Neuron (in vitro differentiated cells): ENCODE results near the gene NR2F2.

Experiments
- H2AFZ ChIP-seq: one replicate; pipeline ENCODE4 v1.6.1; 2013; ENCODE audit warnings: low read depth, mild to moderate bottlenecking, inconsistent platforms, low read length, moderate library complexity
- H3K27me3 ChIP-seq: one replicate; pipeline ENCODE4 v1.6.1; 2013; ENCODE audit warnings: low read length; ENCODE audit not compliant: insufficient read depth
- H3K36me3 ChIP-seq: one replicate; pipeline ENCODE4 v1.6.1; 2013; ENCODE audit warnings: low read length; ENCODE audit not compliant: insufficient read depth
- H3K4me1 ChIP-seq: one replicate; pipeline ENCODE4 v1.6.1; 2013; ENCODE audit warnings: low read length; ENCODE audit not compliant: insufficient read depth
- H3K4me3 ChIP-seq: 2 replicates; pipeline ENCODE4 v1.5.1; 2013; ENCODE audit warnings: mild to moderate bottlenecking, low read length, moderate library complexity
- H3K9me3 ChIP-seq: one replicate; pipeline ENCODE4 v1.6.1; 2013; ENCODE audit warnings: low read length

The NR2F2 gene

DNA sequence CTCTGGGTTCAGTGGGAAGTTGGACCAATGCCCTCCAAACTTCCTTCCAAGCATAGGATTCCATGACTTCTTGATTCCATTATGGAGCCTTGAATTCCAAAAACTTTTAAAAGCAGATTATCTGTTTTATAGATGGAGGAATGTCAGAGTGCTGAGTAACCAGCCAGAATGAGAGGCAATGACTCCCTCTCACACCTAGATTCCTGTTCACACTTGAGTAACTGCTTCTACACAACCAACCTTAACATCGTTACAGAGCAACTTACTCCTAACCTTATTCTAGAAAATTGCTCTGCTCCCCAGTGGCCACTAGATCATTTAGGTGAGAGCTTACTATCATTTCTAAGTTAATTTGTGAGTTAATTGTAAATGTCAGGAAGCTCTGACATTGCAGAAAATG is 24.2 kb upstream of the NR2F2 start:
- H3K36me3 ChIP-seq: peaks cover 6% of the 10 kb centered on the region
- H3K9me3 ChIP-seq: no peaks in the 10 kb centered on the region
- no peak overlapping the region for H2AFZ ChIP-seq
- no peak overlapping the region for H3K4me3 ChIP-seq
- H3K4me1 ChIP-seq: peaks cover under 1% of the 10 kb centered on the region
- H3K27me3 ChIP-seq: no peaks in the 10 kb centered on the region

DNA sequence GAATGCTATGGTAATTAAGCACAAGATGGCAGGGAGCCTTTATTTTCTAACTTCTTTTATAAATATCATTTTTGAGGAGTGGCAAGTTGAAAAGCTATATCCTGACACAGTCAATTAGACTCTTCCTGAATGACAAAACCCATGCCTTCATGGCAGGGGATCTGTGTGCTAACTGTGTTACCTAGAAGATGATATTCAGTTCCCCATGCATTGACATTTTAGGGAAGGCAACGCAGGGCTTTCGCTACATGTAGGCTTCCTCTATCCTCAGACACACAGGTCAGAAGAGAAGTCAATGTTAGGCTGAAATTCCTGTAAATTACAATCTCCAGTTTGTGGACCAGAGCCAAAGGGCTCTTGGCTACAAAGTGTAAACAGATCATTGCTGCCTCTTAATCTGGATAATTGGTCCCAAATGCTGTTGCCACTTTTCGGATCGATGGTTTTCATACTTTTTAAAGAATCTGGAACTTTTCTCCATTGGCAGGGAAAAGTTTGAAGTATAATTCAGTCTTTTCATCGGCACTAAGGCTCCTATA is 22.6 kb upstream of the NR2F2 start:
- H2AFZ ChIP-seq: no peak overlapping the region
- peaks cover 14% of the 10 kb centered on the region for H3K4me1 ChIP-seq
- no peaks in the 10 kb centered on the region for H3K9me3 ChIP-seq
- H3K36me3 ChIP-seq: peaks cover 6% of the 10 kb centered on the region
- H3K27me3 ChIP-seq: no peaks in the 10 kb centered on the region
- no peak overlapping the region for H3K4me3 ChIP-seq

DNA sequence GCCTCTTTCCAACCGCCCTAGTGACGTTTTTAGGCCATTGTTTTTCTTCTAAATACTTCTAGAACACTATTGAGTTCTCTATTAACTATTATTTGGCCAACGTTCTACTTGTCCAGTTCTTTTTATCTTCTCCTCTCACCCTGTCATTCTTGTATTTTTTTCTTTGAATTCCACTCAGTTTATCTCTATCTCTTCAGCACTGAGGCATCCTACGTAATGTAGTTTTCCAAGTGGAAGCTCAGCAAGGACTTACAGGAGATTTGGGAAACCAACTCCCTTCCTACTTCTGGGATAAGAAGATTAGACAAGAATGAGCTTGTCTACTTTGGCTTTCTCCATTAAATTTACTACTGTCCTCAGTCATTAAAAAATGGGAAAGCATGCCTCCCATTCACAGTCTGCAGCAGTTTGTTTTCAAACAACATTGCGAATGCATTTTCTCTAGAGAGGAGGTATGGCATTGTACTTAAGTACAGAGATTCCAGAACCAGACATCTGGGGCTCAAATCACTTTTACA is 21.3 kb upstream of the NR2F2 start:
- no peaks in the 10 kb centered on the region for H3K27me3 ChIP-seq
- H2AFZ ChIP-seq: no peak overlapping the region
- H3K9me3 ChIP-seq: no peaks in the 10 kb centered on the region
- peaks cover 6% of the 10 kb centered on the region for H3K36me3 ChIP-seq
- no peak overlapping the region for H3K4me3 ChIP-seq
- H3K4me1 ChIP-seq: peaks cover 14% of the 10 kb centered on the region

DNA sequence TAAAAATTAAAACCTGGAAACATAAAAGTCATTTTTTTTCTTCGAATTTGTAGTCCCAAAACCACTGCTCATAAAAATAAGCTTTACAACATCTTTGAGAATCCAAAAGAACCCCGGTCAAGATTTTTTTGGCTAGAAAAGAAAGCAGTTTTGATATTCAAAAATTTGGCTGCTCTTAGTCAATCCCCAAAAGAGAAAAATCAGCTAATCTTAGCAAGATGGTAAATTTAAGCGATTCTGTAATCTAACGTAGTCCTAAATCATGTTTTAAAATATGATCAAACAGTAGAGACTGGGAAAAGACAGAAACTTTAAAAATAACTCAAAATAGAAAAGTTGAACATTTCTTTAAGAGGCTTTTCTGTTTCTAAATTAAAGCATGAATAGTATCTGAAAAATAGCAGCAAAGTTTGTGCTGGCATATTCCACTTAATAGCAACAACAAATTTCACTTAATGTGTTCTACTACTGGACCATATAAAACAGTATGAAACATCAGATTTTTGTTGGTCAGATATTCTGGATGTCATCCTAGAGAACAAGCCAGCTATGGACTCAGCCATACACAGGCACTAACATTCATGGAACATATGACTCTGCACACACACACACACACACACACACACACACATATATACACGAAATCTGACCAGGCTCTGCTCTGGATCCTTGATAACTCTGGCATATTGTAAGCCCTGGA is 19.1 kb upstream of the NR2F2 start:
- H2AFZ ChIP-seq: no peak overlapping the region
- H3K27me3 ChIP-seq: no peaks in the 10 kb centered on the region
- H3K4me1 ChIP-seq: peaks cover 14% of the 10 kb centered on the region
- H3K9me3 ChIP-seq: no peaks in the 10 kb centered on the region
- peak overlapping the region; percentile 19 for H3K4me3 ChIP-seq
- peaks cover 8% of the 10 kb centered on the region for H3K36me3 ChIP-seq

DNA sequence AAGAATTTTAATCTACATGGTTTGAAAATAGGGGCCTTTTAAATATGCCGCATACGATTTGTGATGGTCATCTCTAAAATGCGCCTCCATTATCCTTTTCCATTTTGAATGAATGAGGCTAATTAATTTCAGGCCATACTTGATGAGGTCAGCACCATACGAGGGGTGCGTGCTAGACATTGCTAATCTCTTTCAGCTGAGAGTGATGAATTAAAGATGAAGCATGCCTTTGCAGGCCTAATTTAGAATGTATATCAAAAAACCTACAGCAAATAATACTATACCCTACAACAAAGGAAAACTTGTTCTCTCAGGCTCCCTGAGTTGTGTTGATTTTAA is 18.6 kb upstream of the NR2F2 start:
- Histone ChIP-seq H3K27me3 (no peaks in the 10 kb centered on the region), H3K4me1 (peaks cover 14% of the 10 kb centered on the region), H3K36me3 (peaks cover 8% of the 10 kb centered on the region), H3K4me3 (peak overlapping the region; percentile 19), H3K9me3 (no peaks in the 10 kb centered on the region), H2AFZ (no peak overlapping the region)

DNA sequence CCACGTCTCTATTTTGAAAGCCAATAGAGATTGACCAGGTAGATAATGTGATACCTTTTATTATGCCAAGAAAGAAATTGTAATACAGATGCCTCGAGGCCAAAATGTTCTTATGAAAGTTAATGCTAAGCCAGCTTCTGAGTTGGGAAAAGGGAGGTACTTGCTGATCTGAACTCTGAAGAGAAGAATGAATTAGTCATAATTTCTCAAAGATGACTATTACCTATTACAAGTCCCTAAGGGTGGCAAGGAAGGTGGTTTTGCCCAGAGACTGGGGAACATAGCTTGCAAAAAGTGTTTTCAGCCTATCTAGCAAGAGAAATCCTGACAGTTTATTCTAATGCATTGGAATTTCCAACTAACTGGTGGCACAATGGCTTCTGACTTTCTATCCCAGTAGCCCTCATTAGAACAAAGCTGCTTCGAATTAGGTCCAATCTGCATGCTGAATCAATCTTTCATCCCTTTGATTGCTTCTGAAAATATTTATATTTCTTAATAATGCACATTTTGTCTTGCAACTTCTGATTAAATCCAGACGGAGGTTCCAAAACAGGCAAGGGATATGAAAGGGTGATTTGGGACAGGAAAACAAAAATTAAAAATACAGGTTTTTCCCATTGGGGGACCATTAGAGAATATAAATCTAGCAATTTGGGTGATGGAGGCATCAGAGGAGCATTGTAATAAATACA is 17.7 kb upstream of the NR2F2 start:
- Histone ChIP-seq H3K4me1 (peaks cover 16% of the 10 kb centered on the region), H3K36me3 (peaks cover 8% of the 10 kb centered on the region), H2AFZ (no peak overlapping the region), H3K27me3 (no peaks in the 10 kb centered on the region), H3K4me3 (no peak overlapping the region), H3K9me3 (no peaks in the 10 kb centered on the region)

DNA sequence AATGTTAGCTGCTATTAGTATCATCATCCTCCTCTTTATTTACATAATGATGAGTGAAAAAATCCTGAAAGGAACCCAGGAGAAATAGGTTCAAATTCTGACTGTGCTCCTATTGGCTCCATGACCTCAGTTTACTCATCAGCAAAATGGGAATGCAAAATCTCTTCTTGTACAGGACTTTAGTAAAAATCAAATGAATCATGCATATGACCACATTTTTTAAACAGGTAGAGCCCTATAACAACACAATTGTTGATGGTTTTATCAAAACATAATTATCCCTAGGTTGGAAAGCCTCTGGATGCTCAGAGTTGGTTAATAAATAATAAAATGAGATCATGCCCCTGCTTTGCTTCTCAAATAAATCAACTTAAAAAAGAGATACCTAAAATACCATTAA is 16.0 kb upstream of the NR2F2 start:
- no peak overlapping the region for H2AFZ ChIP-seq
- H3K27me3 ChIP-seq: no peaks in the 10 kb centered on the region
- H3K9me3 ChIP-seq: no peaks in the 10 kb centered on the region
- H3K36me3 ChIP-seq: peaks cover 5% of the 10 kb centered on the region
- no peak overlapping the region for H3K4me3 ChIP-seq
- peaks cover 22% of the 10 kb centered on the region for H3K4me1 ChIP-seq

DNA sequence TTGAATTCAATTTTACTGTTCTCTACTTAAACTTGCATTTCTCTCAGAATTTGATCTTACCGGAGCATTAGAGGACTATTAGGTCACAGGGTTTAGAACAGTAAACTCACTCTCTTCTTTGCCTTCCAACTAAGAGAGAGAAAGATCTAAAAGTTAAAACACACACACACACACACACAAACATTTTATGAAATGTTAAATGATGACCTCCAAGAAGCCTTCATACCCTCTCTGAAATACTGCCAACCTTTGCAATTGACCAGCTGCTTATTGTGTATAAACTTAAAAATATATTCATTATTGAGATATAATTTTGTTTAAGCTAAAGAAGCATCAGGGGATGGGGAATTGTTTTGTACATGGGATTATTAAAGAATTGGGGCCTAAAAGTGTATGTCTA is 15.5 kb upstream of the NR2F2 start:
- H2AFZ ChIP-seq: no peak overlapping the region
- H3K36me3 ChIP-seq: peaks cover 5% of the 10 kb centered on the region
- no peak overlapping the region for H3K4me3 ChIP-seq
- no peaks in the 10 kb centered on the region for H3K9me3 ChIP-seq
- H3K27me3 ChIP-seq: no peaks in the 10 kb centered on the region
- H3K4me1 ChIP-seq: peaks cover 26% of the 10 kb centered on the region

DNA sequence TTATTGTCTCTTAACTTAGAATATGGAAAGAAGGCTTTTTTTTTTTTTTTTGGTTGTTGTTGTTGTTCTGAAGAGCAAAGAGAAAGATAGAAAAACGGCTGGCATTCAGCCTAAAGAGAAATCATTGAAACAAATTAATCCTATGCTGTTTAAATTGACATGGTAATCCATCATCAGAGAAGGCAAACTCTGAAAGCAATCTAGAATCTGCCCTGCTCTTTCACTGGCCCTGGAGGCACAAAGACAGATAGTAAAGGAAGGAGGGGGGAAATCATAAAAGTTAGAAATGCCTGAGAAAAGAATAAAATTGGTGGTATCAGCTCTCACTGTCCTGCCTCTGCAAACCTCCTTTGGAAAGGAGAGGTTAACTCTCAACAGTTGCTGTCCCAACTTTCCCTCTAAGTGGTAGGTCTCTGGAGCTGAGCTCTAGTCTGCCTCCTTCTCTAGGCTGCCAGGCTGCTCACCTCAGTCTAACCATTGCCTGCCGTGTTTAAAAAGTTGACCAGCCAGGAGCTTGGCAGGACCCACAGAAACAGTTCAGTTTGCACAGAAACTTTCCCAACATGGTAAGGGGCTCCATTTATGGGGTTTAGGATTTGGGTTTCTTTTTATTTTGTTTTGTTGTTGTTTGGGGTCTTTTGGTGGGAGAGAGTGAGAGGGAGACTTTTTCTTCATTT is 13.4 kb upstream of the NR2F2 start:
- no peak overlapping the region for H2AFZ ChIP-seq
- H3K27me3 ChIP-seq: no peaks in the 10 kb centered on the region

DNA sequence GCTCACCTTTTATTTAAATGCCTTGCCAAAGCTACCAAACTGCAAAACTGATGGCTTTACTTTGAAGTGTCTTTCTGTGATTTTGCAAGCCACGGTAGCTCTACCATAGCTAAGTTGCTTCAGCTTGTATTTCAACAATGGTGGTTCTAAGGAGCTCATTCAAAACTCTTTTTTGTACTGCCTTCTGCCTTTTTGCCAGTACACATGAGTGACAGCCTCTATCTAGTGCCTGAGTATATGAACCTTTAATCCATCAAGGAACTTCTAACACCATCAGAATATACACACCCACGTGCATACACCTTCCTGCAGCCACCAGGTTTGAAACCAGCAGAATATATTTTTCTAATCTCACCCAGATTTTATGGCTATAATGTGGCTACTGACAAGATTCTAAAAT is 10.4 kb upstream of the NR2F2 start:
- Histone ChIP-seq H3K9me3 (peaks cover 6% of the 10 kb centered on the region), H2AFZ (no peak overlapping the region), H3K4me3 (no peak overlapping the region), H3K36me3 (peaks cover 11% of the 10 kb centered on the region), H3K4me1 (peaks cover 38% of the 10 kb centered on the region), H3K27me3 (no peaks in the 10 kb centered on the region)

More for the DNA sequence above, 13.4 kb upstream of the NR2F2 start:
- Histone ChIP-seq H3K9me3 (peaks cover 2% of the 10 kb centered on the region), H3K36me3 (peaks cover 12% of the 10 kb centered on the region), H3K4me3 (no peak overlapping the region), H3K4me1 (peaks cover 23% of the 10 kb centered on the region)

DNA sequence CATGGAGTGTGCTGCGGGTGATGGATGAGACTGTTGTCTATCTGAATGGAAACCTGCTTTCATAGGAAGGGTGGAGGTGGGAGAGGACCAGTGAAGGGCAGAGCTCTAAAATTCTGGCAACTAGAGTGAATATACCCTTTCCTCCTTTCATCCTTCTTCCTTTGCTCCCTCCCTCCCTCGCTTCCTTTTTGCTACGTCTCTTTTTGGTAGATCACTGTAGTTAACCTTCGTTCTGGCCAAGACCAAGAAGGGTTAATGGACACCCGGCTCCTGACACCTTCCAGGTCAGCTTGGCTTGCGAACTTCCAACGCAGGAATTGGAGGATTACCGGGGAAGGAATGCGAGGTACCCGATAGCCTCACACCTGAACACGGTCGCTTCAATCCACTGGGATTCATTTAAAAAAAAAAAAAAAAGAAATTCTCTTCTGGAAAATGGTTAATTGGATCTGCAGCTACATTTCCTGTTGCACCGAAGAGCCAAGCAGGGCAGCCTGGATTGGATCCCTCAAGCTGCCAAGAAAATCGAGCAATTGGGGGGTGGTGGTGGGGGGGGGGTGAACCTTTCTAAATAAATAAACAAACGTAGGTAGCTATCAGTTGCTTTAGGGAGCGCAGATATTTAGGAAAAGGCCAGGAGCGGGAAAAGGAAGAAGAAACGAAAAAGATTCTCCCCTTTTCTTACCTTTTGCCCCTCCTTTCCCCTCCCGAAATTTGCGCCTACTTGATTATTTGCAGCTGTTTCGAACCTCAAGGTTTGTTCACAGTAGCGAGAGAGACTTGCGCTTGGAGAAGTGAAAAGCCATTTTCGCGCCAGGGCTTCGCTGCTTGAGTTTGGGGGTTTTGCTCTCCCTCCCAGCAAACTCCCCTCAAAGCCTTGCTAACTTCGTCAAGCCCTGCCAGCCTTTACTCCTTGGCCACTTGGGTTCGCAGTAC is 9.5 kb upstream of the NR2F2 start:
- Histone ChIP-seq H3K9me3 (peaks cover 6% of the 10 kb centered on the region), H3K36me3 (peaks cover 11% of the 10 kb centered on the region), H3K4me3 (no peak overlapping the region), H3K27me3 (no peaks in the 10 kb centered on the region), H2AFZ (no peak overlapping the region), H3K4me1 (peaks cover 40% of the 10 kb centered on the region)

DNA sequence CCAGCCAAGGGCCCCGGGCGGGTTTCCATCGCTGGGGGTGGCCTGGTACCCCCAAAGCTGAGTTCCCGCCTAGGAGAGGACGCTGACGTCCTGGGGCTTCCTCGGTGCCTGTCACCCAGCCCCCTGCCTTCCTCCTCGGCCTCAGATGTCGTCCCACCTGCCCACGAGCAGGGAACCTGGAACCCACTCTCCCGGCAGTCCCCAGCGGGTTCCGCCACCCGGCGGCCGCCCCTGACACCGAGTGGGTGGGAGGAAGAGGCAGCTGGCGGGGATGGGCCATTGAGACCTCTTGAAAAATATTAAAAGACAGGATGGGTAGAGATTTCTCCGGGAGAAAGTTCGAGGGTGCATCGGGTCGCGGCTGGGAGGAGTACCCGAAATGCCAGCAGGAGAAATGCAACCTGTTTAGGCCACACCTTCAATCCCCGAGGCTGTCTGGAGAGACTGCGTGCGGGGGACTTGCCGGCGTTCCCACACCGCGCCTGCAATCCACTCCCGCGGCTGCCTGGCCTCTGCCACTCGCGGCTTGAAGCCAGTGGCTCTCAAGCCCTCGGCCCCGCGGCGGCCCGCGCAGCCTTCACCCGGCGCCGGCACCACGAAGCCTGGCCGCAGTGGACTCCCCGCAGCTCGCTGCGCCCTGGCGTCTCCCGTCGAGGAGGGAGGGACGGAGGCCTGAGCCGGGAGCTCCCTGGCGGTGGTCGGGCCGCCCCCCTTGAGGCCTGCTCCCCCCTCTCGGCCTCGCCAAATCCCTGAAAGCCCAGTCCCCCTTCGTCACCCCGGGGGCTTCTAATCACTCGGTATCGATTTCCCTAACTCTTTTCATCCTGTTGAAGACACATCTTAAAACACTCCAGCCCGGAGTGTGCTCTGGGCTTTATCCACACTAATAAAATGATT is 8.6 kb upstream of the NR2F2 start:
- H2AFZ ChIP-seq: no peak overlapping the region
- no peaks in the 10 kb centered on the region for H3K27me3 ChIP-seq
- peaks cover 40% of the 10 kb centered on the region for H3K4me1 ChIP-seq
- H3K9me3 ChIP-seq: peaks cover 6% of the 10 kb centered on the region
- peaks cover 11% of the 10 kb centered on the region for H3K36me3 ChIP-seq
- H3K4me3 ChIP-seq: no peak overlapping the region
